HEK293 (cell line): ENCODE data around the gene DDR2.

Experiments used
- CTCF ChIA-PET: fragments of 350-600 bp; formaldehyde crosslinking; extraction: SDS; loops from one replicate; lab custom pipeline; 2021; ENCODE audit warnings: antibody characterized with exemption; lab: Yijun Ruan, JAX
- POLR2A ChIA-PET: fragments of 300-600 bp; formaldehyde crosslinking; extraction: SDS; loops from one replicate; lab custom pipeline; 2020; ENCODE audit warnings: antibody characterized with exemption, inconsistent platforms; lab: Yijun Ruan, JAX
- H3K27ac ChIP-seq: fragments of 200-500 bp; sonication (Bioruptor generic); 2 replicates; pipeline ENCODE4 v1.5.1; 2014; ENCODE audit warnings: low read depth, low read length, control low read depth, inconsistent platforms; ENCODE audit errors: extremely low read depth
- H3K36me3 ChIP-seq, 2 experiments: fragments of 200-500 bp in 1 of 2; sonication (Bioruptor generic) in 1 of 2; 1 replicate in 1 of 2; 2 replicates in 1 of 2; pipeline ENCODE4 v1.5.1; 2014 to 2017; ENCODE audit warnings: inconsistent platforms in 2 of 2, low read length in 2 of 2; ENCODE audit not compliant: control insufficient read depth in 2 of 2, insufficient read depth in 1 of 2
- H3K4me1 ChIP-seq: fragments of 200-500 bp; sonication (Bioruptor generic); 2 replicates; pipeline ENCODE4 v1.5.1; 2014; ENCODE audit warnings: mild to moderate bottlenecking, low read length, inconsistent platforms; ENCODE audit not compliant: control insufficient read depth, insufficient read depth
- H3K4me3 ChIP-seq: 2 replicates; pipeline ENCODE4 v1.5.1; 2011; ENCODE audit warnings: low read depth, mild to moderate bottlenecking, control low read depth, low read length, moderate library complexity
- H3K9me3 ChIP-seq: fragments of 200-500 bp; sonication (Bioruptor generic); 2 replicates; pipeline ENCODE4 v1.5.1; 2014; ENCODE audit warnings: low read depth, low read length, inconsistent platforms; ENCODE audit not compliant: control insufficient read depth, insufficient read depth
- SP3 ChIP-seq: fragments of 450-650 bp; formaldehyde crosslinking; IDR thresholded peaks from 2 replicates; pipeline ENCODE4 v1.5.1; 2016; ENCODE audit warnings: missing biosample characterization, missing genetic modification characterization
- YY2 ChIP-seq: fragments of 450-650 bp; formaldehyde crosslinking; IDR thresholded peaks from 2 replicates; pipeline ENCODE4 v1.5.1; 2016; ENCODE audit warnings: missing biosample characterization, missing genetic modification characterization
- ZBTB20 ChIP-seq: fragments of 450-650 bp; formaldehyde crosslinking; IDR thresholded peaks from 2 replicates; pipeline ENCODE4 v1.5.1; 2016; ENCODE audit warnings: missing biosample characterization, missing genetic modification characterization
- ZEB2 ChIP-seq: fragments of 450-650 bp; formaldehyde crosslinking; IDR thresholded peaks from 2 replicates; pipeline ENCODE4 v1.5.1; 2016; ENCODE audit warnings: missing biosample characterization, missing genetic modification characterization
- ZFP37 ChIP-seq: fragments of 450-650 bp; formaldehyde crosslinking; IDR thresholded peaks from 2 replicates; pipeline ENCODE4 v1.5.1; 2016; ENCODE audit warnings: missing biosample characterization, missing genetic modification characterization
- ZNF138 ChIP-seq: fragments of 450-650 bp; formaldehyde crosslinking; IDR thresholded peaks from 2 replicates; pipeline ENCODE4 v1.5.1; 2016; ENCODE audit warnings: missing biosample characterization, missing genetic modification characterization, borderline replicate concordance
- ZNF157 ChIP-seq: fragments of 450-650 bp; formaldehyde crosslinking; IDR thresholded peaks from 2 replicates; pipeline ENCODE4 v1.5.1; 2016; ENCODE audit warnings: missing biosample characterization, missing genetic modification characterization
- ZNF221 ChIP-seq: fragments of 450-650 bp; formaldehyde crosslinking; IDR thresholded peaks from 2 replicates; pipeline ENCODE4 v1.5.1; 2017; ENCODE audit warnings: missing biosample characterization, missing genetic modification characterization, borderline replicate concordance
- ZNF223 ChIP-seq: fragments of 450-650 bp; formaldehyde crosslinking; IDR thresholded peaks from 2 replicates; pipeline ENCODE4 v1.5.1; 2016; ENCODE audit warnings: missing biosample characterization, missing genetic modification characterization
- ZNF274 ChIP-seq, 2 experiments: fragments of 200-500 bp in 1 of 2; fragments of 450-650 bp in 1 of 2; sonication (Bioruptor generic) in 1 of 2; formaldehyde crosslinking in 1 of 2; IDR thresholded peaks; 2 replicates each; pipeline versions ENCODE4 v1.5.1 to v1.6.1; 2014 to 2016; ENCODE audit warnings: borderline replicate concordance in 1 of 2, inconsistent platforms in 1 of 2, low read length in 1 of 2, missing biosample characterization in 1 of 2, missing genetic modification characterization in 1 of 2
- ZNF350 ChIP-seq: fragments of 450-650 bp; formaldehyde crosslinking; IDR thresholded peaks from 2 replicates; pipeline ENCODE4 v1.5.0; 2017; ENCODE audit warnings: missing biosample characterization, mild to moderate bottlenecking, missing genetic modification characterization
- ZNF416 ChIP-seq: fragments of 450-650 bp; formaldehyde crosslinking; IDR thresholded peaks from 2 replicates; pipeline ENCODE4 v1.5.1; 2016; ENCODE audit warnings: missing biosample characterization, missing genetic modification characterization
- ZNF423 ChIP-seq: fragments of 450-650 bp; formaldehyde crosslinking; IDR thresholded peaks from 2 replicates; pipeline ENCODE4 v1.5.1; 2016; ENCODE audit warnings: missing biosample characterization, missing genetic modification characterization
- ZNF433 ChIP-seq: fragments of 450-650 bp; formaldehyde crosslinking; IDR thresholded peaks from 2 replicates; pipeline ENCODE4 v1.5.1; 2016; ENCODE audit warnings: missing biosample characterization, missing genetic modification characterization, low read depth
- ZNF510 ChIP-seq: fragments of 450-650 bp; formaldehyde crosslinking; IDR thresholded peaks from 2 replicates; pipeline ENCODE4 v1.5.1; 2018; ENCODE audit warnings: mild to moderate bottlenecking, missing genetic modification characterization, missing biosample characterization; ENCODE audit not compliant: insufficient replicate concordance
- ZNF623 ChIP-seq: fragments of 450-650 bp; formaldehyde crosslinking; IDR thresholded peaks from 2 replicates; pipeline ENCODE4 v1.5.1; 2016; ENCODE audit warnings: missing biosample characterization, missing genetic modification characterization
- ZNF664 ChIP-seq: fragments of 450-650 bp; formaldehyde crosslinking; IDR thresholded peaks from 2 replicates; pipeline ENCODE4 v1.5.1; 2016; ENCODE audit warnings: missing biosample characterization, missing genetic modification characterization
- ZNF670 ChIP-seq: fragments of 450-650 bp; formaldehyde crosslinking; IDR thresholded peaks from 2 replicates; pipeline ENCODE4 v1.5.1; 2016; ENCODE audit warnings: missing biosample characterization, missing genetic modification characterization, low read depth
- ZNF830 ChIP-seq: fragments of 450-650 bp; IDR thresholded peaks from 2 replicates; pipeline ENCODE4 v1.5.0; 2018; ENCODE audit warnings: missing biosample characterization, missing genetic modification characterization, low read depth, mild to moderate bottlenecking, moderate library complexity
- TF ChIP-seq, protein P1 (sequence below): fragments of 450-650 bp; formaldehyde crosslinking; IDR thresholded peaks from 2 replicates; pipeline ENCODE4 v1.5.1; 2016; ENCODE audit warnings: missing biosample characterization, missing genetic modification characterization
- TF ChIP-seq, protein P2 (sequence below): fragments of 450-650 bp; formaldehyde crosslinking; IDR thresholded peaks from 2 replicates; pipeline ENCODE4 v1.5.1; 2016; ENCODE audit warnings: missing biosample characterization, missing genetic modification characterization
- TF ChIP-seq, protein P3 (sequence below): fragments of 450-650 bp; formaldehyde crosslinking; IDR thresholded peaks from 2 replicates; pipeline ENCODE4 v1.5.1; 2016; ENCODE audit warnings: missing biosample characterization, missing genetic modification characterization, low read depth
- TF ChIP-seq, protein P4 (sequence below): fragments of 450-650 bp; formaldehyde crosslinking; IDR thresholded peaks from 2 replicates; pipeline ENCODE4 v1.5.1; 2016; ENCODE audit warnings: missing biosample characterization, missing genetic modification characterization, borderline replicate concordance
- TF ChIP-seq, protein P5 (sequence below): fragments of 450-650 bp; formaldehyde crosslinking; IDR thresholded peaks from 2 replicates; pipeline ENCODE4 v1.5.1; 2016; ENCODE audit warnings: missing biosample characterization, missing genetic modification characterization

DDR2 gene

DNA sequence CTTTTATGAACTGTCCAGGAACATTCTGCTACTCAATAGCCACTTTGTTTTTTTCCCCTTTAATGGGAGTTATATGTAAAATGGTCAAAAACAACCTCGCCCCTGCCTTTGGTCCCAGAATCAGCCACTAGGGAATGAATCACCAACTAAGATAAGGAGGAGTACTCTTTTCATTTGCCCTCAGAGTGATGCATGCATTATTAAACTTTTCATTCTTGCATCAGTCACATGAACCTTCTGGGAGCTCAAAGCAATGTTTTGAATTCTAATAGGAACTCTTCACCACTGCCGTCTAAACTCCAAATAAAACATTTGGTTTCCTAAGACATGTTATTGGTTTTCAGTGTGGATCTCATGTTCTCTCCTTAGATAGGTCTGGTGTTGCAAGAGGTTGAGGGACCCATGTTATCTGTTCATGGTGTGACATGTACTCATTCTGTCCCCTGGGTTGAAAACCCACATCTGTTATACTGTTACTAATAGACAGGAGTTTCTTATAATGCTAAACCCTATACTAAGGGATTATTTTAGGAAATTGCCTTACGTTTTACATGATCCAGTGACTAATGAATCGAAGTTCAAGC lies 140.4 kb downstream of the DDR2 start:
- Histone ChIP-seq H3K4me3 (no peak overlapping the region), H3K36me3 (no peaks in the 10 kb centered on the region), H3K27ac (no peak overlapping the region), H3K4me1 (no peaks in the 10 kb centered on the region), H3K9me3 (no peaks in the 10 kb centered on the region)
- TF ChIP-seq SP3 (tag by site-specific recombination) (no peak), ZNF510 (tag by site-specific recombination) (no peak), ZNF157 (no peak), ZEB2 (no peak), ZNF223 (no peak), ZFP37 (tag by site-specific recombination) (no peak), ZNF423 (no peak), ZNF830 (tag by site-specific recombination) (no peak), ZNF138 (tag by site-specific recombination) (no peak)
- TF ChIP-seq, protein P1, sequence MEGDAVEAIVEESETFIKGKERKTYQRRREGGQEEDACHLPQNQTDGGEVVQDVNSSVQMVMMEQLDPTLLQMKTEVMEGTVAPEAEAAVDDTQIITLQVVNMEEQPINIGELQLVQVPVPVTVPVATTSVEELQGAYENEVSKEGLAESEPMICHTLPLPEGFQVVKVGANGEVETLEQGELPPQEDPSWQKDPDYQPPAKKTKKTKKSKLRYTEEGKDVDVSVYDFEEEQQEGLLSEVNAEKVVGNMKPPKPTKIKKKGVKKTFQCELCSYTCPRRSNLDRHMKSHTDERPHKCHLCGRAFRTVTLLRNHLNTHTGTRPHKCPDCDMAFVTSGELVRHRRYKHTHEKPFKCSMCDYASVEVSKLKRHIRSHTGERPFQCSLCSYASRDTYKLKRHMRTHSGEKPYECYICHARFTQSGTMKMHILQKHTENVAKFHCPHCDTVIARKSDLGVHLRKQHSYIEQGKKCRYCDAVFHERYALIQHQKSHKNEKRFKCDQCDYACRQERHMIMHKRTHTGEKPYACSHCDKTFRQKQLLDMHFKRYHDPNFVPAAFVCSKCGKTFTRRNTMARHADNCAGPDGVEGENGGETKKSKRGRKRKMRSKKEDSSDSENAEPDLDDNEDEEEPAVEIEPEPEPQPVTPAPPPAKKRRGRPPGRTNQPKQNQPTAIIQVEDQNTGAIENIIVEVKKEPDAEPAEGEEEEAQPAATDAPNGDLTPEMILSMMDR (tag by site-specific recombination), result no peak
- TF ChIP-seq, protein P2, sequence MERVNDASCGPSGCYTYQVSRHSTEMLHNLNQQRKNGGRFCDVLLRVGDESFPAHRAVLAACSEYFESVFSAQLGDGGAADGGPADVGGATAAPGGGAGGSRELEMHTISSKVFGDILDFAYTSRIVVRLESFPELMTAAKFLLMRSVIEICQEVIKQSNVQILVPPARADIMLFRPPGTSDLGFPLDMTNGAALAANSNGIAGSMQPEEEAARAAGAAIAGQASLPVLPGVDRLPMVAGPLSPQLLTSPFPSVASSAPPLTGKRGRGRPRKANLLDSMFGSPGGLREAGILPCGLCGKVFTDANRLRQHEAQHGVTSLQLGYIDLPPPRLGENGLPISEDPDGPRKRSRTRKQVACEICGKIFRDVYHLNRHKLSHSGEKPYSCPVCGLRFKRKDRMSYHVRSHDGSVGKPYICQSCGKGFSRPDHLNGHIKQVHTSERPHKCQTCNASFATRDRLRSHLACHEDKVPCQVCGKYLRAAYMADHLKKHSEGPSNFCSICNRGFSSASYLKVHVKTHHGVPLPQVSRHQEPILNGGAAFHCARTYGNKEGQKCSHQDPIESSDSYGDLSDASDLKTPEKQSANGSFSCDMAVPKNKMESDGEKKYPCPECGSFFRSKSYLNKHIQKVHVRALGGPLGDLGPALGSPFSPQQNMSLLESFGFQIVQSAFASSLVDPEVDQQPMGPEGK (tag by site-specific recombination), result no peak
- ChIA-PET POLR2A (no interaction called here), CTCF (no interaction called here)

- TF ChIP-seq ZNF221 (tag by site-specific recombination) (no peak), ZNF350 (tag by site-specific recombination) (no peak), ZBTB20 (tag by site-specific recombination) (no peak), ZNF664 (tag by site-specific recombination) (no peak), YY2 (tag by site-specific recombination) (no peak), ZNF416 (tag by site-specific recombination) (no peak), ZNF623 (tag by site-specific recombination) (no peak), ZNF433 (tag by site-specific recombination) (no peak), ZNF670 (tag by site-specific recombination) (no peak), ZNF274 (IDR thresholded peaks at IDR 0.05; ENCODE audit: low read length) (no peak), ZNF274 (tag by site-specific recombination; IDR thresholded peaks at IDR 0.05; ENCODE audit: borderline replicate concordance) (no peak), ZNF138 (tag by site-specific recombination) (no peak)
- TF ChIP-seq, protein P3, sequence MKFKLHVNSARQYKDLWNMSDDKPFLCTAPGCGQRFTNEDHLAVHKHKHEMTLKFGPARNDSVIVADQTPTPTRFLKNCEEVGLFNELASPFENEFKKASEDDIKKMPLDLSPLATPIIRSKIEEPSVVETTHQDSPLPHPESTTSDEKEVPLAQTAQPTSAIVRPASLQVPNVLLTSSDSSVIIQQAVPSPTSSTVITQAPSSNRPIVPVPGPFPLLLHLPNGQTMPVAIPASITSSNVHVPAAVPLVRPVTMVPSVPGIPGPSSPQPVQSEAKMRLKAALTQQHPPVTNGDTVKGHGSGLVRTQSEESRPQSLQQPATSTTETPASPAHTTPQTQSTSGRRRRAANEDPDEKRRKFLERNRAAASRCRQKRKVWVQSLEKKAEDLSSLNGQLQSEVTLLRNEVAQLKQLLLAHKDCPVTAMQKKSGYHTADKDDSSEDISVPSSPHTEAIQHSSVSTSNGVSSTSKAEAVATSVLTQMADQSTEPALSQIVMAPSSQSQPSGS (tag by site-specific recombination), result no peak
- TF ChIP-seq, protein P4, sequence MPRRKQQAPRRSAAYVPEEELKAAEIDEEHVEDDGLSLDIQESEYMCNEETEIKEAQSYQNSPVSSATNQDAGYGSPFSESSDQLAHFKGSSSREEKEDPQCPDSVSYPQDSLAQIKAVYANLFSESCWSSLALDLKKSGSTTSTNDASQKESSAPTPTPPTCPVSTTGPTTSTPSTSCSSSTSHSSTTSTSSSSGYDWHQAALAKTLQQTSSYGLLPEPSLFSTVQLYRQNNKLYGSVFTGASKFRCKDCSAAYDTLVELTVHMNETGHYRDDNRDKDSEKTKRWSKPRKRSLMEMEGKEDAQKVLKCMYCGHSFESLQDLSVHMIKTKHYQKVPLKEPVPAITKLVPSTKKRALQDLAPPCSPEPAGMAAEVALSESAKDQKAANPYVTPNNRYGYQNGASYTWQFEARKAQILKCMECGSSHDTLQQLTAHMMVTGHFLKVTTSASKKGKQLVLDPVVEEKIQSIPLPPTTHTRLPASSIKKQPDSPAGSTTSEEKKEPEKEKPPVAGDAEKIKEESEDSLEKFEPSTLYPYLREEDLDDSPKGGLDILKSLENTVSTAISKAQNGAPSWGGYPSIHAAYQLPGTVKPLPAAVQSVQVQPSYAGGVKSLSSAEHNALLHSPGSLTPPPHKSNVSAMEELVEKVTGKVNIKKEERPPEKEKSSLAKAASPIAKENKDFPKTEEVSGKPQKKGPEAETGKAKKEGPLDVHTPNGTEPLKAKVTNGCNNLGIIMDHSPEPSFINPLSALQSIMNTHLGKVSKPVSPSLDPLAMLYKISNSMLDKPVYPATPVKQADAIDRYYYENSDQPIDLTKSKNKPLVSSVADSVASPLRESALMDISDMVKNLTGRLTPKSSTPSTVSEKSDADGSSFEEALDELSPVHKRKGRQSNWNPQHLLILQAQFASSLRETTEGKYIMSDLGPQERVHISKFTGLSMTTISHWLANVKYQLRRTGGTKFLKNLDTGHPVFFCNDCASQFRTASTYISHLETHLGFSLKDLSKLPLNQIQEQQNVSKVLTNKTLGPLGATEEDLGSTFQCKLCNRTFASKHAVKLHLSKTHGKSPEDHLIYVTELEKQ, result no peak
- TF ChIP-seq, protein P5, sequence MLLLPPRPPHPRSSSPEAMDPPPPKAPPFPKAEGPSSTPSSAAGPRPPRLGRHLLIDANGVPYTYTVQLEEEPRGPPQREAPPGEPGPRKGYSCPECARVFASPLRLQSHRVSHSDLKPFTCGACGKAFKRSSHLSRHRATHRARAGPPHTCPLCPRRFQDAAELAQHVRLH (tag by site-specific recombination), result no peak
- Histone ChIP-seq H3K27ac (no peak overlapping the region), H3K9me3 (no peaks in the 10 kb centered on the region), H3K36me3 (no peaks in the 10 kb centered on the region), H3K4me3 (no peak overlapping the region), H3K4me1 (no peaks in the 10 kb centered on the region)
- CTCF ChIA-PET, result interaction anchor here (0.5 kb wide), 1 partner anchor 382 kb away, joined by 3 read pairs; no protein-coding TSS in a partner anchor
- POLR2A ChIA-PET, result no interaction called here
These were observed 141.7 kb downstream of the DDR2 start for GRCh38 chr1:162774007-162774406.
